Measurements from ENCODE around the gene CHKA.

CHKA gene

GRCh38 chr11:68014947-68015447 lies 106.2 kb downstream of the CHKA start:
- DNase-seq (ENCODE audit: low read depth, low spot score), result no peak

GRCh38 chr11:68014157-68014946 lies 106.8 kb downstream of the CHKA start:
- no peak for DNase-seq (ENCODE audit: low read depth, low spot score)

DNA sequence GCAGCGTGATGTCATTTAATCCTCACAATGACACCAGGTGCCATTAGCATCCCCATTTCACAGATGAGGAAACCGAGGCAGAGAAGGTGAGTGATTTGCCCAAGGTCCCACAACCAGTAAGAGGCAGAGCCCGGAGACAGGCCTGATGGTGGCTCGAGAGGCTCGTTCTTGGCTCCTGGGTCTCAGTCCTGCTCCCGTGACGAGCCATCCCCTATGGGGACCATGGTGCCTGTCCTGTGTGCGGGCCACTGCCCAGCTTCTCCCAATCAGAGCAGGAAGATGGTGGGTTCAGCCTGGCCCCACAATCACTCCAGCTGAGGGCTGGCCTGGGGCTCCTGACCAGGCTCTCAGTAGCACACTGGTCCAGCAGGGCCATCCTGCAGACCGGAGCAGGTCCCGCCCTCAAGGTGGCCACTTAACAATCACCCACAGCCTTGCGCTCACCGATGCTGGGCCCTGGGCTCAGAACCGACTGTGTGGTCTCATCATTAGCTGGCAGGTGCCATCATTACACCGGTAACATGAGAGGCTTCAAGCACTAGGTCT lies 107.5 kb downstream of the CHKA start:
- DNase-seq (ENCODE audit: low read depth, low spot score), result no peak

DNA sequence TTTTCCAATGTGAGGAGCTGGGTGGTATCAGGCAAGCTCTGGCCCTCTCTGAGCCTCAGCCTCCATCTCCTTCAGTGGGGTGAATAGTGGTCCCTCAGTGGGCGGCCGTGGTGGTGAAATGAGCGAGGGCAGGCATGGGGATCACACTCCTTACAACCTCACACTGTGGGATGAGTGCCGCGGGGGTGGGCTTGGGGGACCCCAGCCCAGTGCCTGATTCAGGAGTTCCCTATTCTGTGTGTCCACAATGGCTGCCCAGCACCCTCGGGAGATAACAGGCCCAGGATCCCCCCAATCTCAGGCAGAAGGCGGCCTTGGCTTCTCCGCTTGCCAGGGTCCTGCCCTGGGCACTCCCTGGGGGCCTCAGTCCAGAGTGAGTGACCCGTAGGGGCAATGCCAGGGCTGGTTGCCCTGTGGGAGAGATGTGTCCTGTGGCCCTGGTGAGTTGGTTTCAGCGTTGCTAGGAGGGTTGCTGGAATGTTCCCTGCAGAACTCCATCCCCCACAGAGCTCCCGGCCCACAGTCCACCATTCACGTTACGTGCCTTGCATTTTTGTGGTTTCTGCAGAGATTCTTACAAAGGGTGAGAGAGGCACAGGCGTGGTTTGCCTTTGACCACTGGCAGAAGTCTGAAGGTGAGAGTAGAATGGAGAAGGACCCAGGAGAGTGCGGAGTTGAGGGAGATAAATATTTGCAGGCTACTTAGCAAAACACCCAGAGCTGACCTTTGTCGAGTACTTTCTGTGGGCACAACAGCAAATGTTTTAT lies 108.2 kb downstream of the CHKA start:
- no peak for DNase-seq (ENCODE audit: low read depth, low spot score)

- no peak for DNase-seq (ENCODE audit: low read depth, low spot score)
These were observed 108.9 kb downstream of the CHKA start for GRCh38 chr11:68012044-68012842.

- no peak for DNase-seq (ENCODE audit: low read depth, low spot score)
These were observed 109.9 kb downstream of the CHKA start for GRCh38 chr11:68011051-68011943.

DNA sequence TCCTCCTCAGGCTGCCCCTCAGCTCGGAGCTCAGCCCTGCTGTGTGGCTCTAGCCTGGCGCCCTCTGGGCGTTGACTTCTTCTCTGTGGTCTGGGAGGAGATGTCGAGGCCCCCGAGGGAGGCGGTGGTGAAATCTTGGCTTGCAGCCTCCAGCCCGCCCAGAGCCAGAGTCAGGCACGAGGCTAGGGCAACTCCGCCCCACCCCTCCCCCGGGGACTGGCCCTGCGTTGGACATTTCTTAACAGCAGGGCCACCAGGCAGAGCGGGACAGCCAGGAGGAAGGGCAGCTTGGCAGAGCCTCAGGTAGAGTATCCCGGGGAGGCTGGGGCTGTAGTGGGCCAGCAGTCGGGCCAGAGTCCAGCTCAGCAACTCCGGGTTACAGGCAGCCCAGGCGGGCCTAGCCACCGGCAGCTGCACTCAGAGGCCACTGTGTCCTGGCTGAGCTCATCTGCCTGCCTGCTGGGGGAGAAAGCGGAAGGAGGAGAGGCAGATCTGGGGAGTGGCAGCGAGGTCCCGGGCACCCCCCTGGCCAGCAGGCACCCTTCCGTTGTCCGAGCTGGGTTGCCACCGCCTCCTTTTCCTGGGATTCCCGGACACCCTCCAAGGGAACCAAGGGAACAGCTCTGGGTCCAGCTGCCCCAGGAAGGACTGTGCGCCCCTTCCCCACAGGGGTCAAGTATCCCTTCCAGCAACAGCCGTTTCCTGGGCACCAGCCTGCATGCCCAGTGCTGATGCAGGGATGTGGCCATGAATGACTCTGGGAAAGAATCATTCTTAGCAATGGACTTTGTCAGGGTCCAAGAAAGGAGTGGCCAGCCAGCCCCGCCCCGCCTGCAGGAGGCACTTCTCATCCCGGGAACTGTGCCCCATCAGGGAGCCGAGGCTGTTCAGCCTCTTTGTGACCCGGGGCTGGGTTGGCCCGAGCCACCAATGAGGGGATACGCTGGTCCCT lies 110.8 kb downstream of the CHKA start, which contains the start of gene ALDH3B1:
Gene ALDH3B1, plus strand, starts transcription at position 238 of the 952 bp plus-strand sequence. CDS start 4,971 bp downstream, outside the sequence.
- no peak for DNase-seq (ENCODE audit: low read depth, low spot score)

DNA sequence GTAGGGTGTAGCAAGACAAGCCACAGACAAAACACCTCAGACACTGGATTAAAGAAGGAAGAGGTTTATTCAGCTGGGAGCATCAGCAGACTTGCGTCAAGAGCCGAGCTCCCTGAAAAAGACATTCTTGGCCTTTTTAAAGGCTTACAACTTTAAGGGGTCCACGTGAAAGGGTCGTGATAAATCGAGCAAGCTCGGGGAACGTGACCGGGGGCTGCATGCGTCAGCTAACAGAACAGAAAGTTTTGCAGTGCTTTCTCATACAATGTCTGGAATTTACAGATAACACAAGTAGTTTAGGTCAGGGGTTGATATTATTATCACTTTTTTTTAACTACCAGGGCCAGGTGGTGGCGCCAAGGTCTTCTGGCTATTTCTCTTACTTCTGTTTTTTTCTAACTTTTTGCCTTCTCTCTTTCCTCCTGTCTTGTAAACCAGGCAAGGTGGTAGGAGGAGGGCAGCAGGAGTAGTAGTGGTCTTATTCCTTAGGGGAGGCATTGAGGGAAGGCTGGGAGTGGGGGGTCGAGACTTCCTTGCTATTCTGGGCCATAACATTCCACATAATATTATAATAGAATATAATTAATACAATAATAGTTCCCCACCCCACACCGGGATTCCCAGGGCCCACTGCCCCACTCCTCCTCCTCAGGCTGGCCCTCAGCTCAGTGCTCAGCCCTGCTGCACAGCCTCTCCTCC lies 111.6 kb downstream of the CHKA start:
- no peak for DNase-seq (ENCODE audit: low read depth, low spot score)

DNA sequence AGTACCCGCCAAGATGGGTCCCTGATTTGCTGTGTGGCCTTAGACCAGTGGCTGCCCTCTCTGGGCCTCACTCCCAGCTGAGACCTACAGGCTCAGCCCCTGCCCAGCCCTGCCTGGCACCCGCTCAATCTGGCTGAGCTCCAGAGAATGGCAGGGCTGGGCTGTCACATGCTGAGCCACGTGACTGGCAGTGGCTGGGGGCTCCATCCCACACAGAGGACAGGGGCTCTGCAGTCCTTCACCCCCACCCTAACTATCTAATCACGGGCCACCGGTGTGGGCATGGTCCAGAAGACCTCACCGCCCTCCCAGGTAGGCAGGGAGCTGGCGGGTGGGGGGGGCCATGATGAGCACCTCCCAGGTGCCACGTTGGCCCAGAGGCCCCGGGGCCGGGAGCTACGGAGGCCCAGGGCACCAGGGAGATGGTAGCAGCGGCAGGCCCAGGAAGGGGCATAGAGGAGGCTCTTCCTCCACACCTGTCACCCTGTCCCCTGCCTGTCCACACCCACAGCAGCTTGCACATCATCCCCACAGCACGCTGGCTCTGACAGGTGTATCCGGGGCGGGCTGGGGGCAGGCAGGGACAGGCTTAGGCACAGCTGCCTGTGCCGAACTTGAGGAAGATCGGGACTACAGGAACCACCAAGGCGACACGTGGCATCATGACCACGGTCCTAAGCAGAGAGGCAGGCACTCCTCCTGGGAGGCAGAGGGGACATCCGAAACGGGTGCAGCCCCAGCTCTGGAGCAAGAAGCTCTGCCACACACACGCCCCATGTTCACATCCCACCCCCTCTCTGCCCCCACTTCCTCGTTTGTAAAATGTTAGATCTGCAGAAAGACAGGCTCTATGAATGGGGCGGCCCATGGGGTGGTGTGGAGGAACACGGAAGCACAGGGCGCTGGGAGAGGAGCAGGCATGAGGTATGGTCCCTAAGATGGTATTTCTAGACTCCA lies 112.5 kb downstream of the CHKA start:
- no peak for DNase-seq (ENCODE audit: low read depth, low spot score)

GRCh38 chr11:68007498-68008380 lies 113.4 kb downstream of the CHKA start:
- no peak for DNase-seq (ENCODE audit: low read depth, low spot score)

DNA sequence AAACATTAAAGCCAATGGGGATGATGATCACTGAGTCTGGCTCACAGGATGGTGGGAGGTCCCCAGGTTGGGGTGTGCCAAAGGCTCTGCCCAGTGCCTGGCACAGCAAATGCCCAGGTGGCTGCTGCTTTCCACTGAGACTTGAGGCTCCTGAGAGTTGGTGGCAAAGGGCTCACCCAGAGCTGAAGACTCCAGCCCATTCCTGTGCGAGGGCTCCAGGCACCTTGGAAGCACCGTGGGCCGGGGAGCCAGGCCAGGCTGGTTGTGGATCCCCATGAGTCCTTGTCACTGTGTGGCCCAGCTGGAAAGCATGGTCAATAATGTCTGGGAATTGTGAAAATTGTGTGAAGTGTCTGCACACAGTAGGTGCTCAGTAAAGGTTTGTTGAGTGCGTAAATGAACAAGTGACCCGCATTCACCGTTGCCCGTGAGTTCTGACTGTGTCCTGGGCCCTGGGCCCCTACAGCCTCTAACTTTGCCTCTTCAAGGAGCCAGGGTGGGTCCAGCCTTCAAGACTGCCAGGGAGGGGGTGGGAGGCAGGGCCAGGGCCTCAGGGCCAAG lies 114.5 kb downstream of the CHKA start:
- DNase-seq (ENCODE audit: low read depth, low spot score), result no peak

DNA sequence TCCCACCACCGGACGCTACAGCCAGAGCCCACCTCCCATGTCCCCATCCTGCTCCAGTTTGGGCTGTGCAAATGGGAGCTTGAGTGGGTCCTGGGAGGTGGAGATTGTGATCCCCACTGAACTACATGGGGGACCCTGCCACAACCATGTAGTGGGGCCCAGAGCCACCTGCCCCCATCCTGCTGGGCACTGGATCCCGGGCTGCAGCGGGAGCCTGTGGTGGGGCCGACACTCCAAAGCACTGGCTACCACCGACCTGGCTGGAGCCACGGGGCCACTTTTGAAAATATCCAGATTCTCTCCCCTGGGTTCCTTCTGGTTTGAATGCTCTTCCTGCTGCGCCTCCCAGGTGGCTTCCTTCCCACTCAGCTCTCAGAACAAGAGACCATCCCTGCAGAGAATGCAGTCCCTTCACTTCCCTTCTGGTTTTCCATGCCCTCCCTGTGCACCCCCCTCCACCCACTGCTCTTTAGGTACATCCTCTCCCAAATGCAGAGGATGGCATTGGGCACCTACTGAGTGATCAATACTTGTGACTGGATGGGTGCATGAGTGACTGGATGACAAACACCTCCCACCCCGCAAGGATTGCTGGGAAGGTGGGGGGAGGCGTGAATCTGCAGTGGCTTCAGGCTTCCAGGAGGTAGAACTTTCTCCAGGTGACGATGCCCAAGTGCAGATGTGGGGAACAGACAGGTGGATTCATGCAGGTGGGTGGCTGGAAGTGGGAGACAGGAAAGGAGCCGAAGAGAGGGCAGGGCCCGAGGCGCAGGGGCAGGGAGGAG lies 116.4 kb downstream of the CHKA start:
- no peak for DNase-seq (ENCODE audit: low read depth, low spot score)

DNA sequence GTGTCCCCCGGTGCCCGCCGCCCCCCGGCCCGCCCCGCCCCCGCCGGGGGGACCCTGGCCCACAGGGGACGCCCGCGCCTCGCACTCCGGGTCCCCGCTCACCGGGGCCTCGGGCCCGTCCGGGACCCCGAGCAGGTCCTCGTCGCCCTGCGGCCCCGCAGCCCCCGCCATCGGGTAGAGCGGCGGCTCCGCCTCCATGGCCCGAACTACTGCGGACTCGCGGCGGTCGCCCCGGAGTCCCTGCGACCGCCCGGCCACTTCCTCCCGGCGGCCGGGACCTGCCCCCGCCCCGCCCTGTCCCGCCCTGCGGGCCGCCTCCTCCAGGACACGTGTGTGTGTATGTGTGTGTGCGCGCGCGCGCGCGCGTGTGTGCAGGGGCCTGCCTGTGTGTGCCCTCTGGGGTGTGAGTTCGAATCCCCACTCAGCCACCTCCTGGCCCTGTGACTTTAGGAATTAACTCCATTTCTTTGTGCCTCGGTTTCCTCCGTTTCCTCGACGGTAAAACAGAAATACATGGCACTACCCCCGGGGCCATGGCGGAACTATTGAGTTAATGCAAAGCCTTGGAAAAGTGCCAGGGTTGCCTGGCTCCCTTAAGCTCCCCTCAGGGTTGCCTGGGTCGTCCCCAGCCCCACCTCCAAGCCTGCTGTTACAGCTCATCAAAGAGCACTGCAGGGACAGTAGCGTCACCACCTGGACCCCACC lies 117.2 kb downstream of the CHKA start, which contains the start of gene UNC93B1:
Gene UNC93B1, minus strand, starts transcription at position 252 of the 705 bp plus-strand sequence. Its CDS starts 54 bp downstream, at position 198.
- DNase-seq (ENCODE audit: low read depth, low spot score), result no peak

All from iPS DF 19.7 (cell line).